Neural cell (in vitro differentiated cells): Measurements from ENCODE around the gene RGS6. TPM values are rescaled to one million over a fixed set of nuclear protein-coding genes. Genes with fewer than 3 reads are reported as not detected.

ENCODE experiments used
- H2AFZ ChIP-seq: fragments of 200-600, 300-800 bp; sonication (generic), shearing (Covaris generic); 2 replicates; pipeline ENCODE4 v1.6.0; 2014; ENCODE audit warnings: low read depth, mild to moderate bottlenecking, antibody characterized with exemption, low read length, moderate library complexity
- H3F3A ChIP-seq: fragments of 200-600 bp; shearing (Covaris generic); 2 replicates; pipeline ENCODE4 v1.6.1; 2016; ENCODE audit warnings: mild to moderate bottlenecking, moderate library complexity, mixed read lengths, antibody characterized with exemption, low read length; ENCODE audit not compliant: insufficient read depth, poor library complexity, severe bottlenecking
- H3K27ac ChIP-seq: fragments of 200-600, 300-800 bp; sonication (generic), shearing (Covaris generic); 2 replicates; pipeline ENCODE4 v1.5.1; 2014; ENCODE audit warnings: mild to moderate bottlenecking, low read length, moderate library complexity
- H3K27me3 ChIP-seq: fragments of 300-800, 200-600 bp; sonication (generic), shearing (Covaris generic); 2 replicates; pipeline ENCODE4 v1.6.0; 2014; ENCODE audit warnings: mild to moderate bottlenecking, low read depth, low read length, moderate library complexity; ENCODE audit not compliant: insufficient read depth
- H3K36me3 ChIP-seq: fragments of 300-800, 200-600 bp; sonication (generic), shearing (Covaris generic); 2 replicates; pipeline ENCODE4 v1.5.1; 2014; ENCODE audit warnings: mild to moderate bottlenecking, antibody characterized with exemption, low read length, moderate library complexity; ENCODE audit not compliant: insufficient read depth
- H3K4me2 ChIP-seq: fragments of 300-800, 200-600 bp; sonication (generic), shearing (Covaris generic); 2 replicates; pipeline ENCODE4 v1.6.0; 2014; ENCODE audit warnings: mild to moderate bottlenecking, low read length
- H3K4me3 ChIP-seq: fragments of 300-800, 200-600 bp; sonication (generic), shearing (Covaris generic); 2 replicates; pipeline ENCODE4 v1.5.1; 2014; ENCODE audit warnings: mild to moderate bottlenecking, low read length, moderate library complexity
- H3K79me2 ChIP-seq: fragments of 200-600 bp; shearing (Covaris generic); replicated peaks from 2 replicates; pipeline ENCODE4 v1.6.0; 2014; ENCODE audit warnings: mild to moderate bottlenecking, low read length, moderate library complexity; ENCODE audit not compliant: insufficient read depth
- H3K9ac ChIP-seq: fragments of 300-800, 200-600 bp; sonication (generic), shearing (Covaris generic); 2 replicates; pipeline ENCODE4 v1.6.1; 2016; ENCODE audit warnings: mild to moderate bottlenecking, low read length, mixed read lengths
- H3K9me2 ChIP-seq: fragments of 200-600 bp; shearing (Covaris generic); 2 replicates; pipeline ENCODE4 v1.6.1; 2016; ENCODE audit warnings: mild to moderate bottlenecking, low read length, mixed read lengths; ENCODE audit not compliant: insufficient read depth
- H3K9me3 ChIP-seq: fragments of 200-600, 300-800 bp; sonication (generic), shearing (Covaris generic); 2 replicates; pipeline ENCODE4 v1.6.1; 2016; ENCODE audit warnings: mild to moderate bottlenecking, mixed run types, low read length, moderate library complexity, mixed read lengths
- H4K20me1 ChIP-seq: fragments of 200-600 bp; shearing (Covaris generic); 2 replicates; pipeline ENCODE4 v1.6.1; 2016; ENCODE audit warnings: mild to moderate bottlenecking, mixed run types; ENCODE audit not compliant: insufficient read depth
- EP300 ChIP-seq: fragments of 450-650 bp; conservative IDR thresholded peaks from 2 replicates; pipeline ENCODE4 v1.6.1; 2014; ENCODE audit warnings: antibody characterized with exemption, mild to moderate bottlenecking, moderate library complexity; ENCODE audit not compliant: poor library complexity, severe bottlenecking
- EZH2 ChIP-seq: fragments of 200-600, 300-800 bp; shearing (Covaris generic), sonication (generic); IDR thresholded peaks from 2 replicates; pipeline ENCODE4 v1.6.1; 2014; ENCODE audit warnings: antibody characterized with exemption, low read length, borderline replicate concordance, mild to moderate bottlenecking; ENCODE audit not compliant: insufficient read depth, poor library complexity, severe bottlenecking
- MXI1 ChIP-seq: fragments of 450-650 bp; conservative IDR thresholded peaks from 2 replicates; pipeline ENCODE4 v1.6.1; 2014; ENCODE audit warnings: antibody characterized with exemption, mild to moderate bottlenecking; ENCODE audit not compliant: poor library complexity, severe bottlenecking
- POLR2AphosphoS5 ChIP-seq: IDR thresholded peaks from 2 replicates; pipeline ENCODE4 v1.6.1; 2012
- RAD21 ChIP-seq: fragments of 450-650 bp; conservative IDR thresholded peaks from 2 replicates; pipeline ENCODE4 v1.6.1; 2014; ENCODE audit warnings: antibody characterized with exemption, mild to moderate bottlenecking, moderate library complexity
- REST ChIP-seq: IDR thresholded peaks from 2 replicates; pipeline ENCODE4 v1.6.1; 2012; ENCODE audit warnings: borderline replicate concordance
- SMC3 ChIP-seq: fragments of 450-650 bp; conservative IDR thresholded peaks from 2 replicates; pipeline ENCODE4 v1.6.1; 2014; ENCODE audit warnings: antibody characterized with exemption, mild to moderate bottlenecking, moderate library complexity; ENCODE audit not compliant: poor library complexity
- TAF1 ChIP-seq: IDR thresholded peaks from 2 replicates; pipeline ENCODE4 v1.6.1; 2012; ENCODE audit warnings: low read depth
- polyA plus RNA-seq: library from polyadenylated mRNA; depleted of rRNA; stranded (reverse); fragments of >200 nt; gene quantifications from 2 replicates; pipeline ENCODE4 v1.2.3, GENCODE V29; 2014
- TF ChIP-seq, protein P1 (sequence below): fragments of 450-650 bp; IDR thresholded peaks from 2 replicates; pipeline ENCODE4 v1.5.1; 2014; ENCODE audit warnings: antibody characterized with exemption, mild to moderate bottlenecking, moderate library complexity; ENCODE audit not compliant: poor library complexity, severe bottlenecking

RGS6 gene
- polyA plus RNA-seq, 1 donor from 2014 or later, result 7.3 TPM

DNA sequence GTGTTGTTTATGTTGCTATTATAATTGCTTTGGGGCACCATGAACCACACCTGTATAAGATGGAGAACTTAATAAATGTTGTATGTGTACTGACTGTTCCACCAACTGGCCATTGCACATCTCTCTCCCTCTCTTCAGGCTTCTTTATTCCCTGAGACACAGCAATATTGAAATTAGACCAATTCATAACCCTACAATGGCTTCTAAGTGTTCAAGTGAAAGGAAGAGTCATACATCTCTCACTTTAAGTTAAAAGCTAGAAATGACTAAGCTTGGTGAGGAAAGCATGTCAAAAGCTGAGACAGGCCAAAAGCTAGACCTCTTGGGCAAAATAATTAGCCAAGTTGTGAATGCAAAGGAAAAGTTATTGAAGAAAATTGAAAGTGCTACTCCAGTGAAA is 373.3 kb downstream of the RGS6 start:
- Histone ChIP-seq H2AFZ (no peak overlapping the region), H4K20me1 (no peaks in the 10 kb centered on the region), H3K27ac (no peak overlapping the region), H3K9me3 (no peaks in the 10 kb centered on the region), H3K4me2 (no peak overlapping the region), H3K4me3 (no peak overlapping the region), H3K36me3 (no peaks in the 10 kb centered on the region), H3K9me2 (no peaks in the 10 kb centered on the region), H3K27me3 (no peaks in the 10 kb centered on the region), H3F3A (no peaks in the 10 kb centered on the region), H3K79me2 (no peaks in the 10 kb centered on the region), H3K9ac (no peak overlapping the region)
- TF ChIP-seq RAD21, result no peak
- no peak for TF ChIP-seq MXI1
- no peak for TF ChIP-seq POLR2AphosphoS5
- no peak for TF ChIP-seq SMC3
- TF ChIP-seq TAF1, result no peak
- TF ChIP-seq, protein P1, sequence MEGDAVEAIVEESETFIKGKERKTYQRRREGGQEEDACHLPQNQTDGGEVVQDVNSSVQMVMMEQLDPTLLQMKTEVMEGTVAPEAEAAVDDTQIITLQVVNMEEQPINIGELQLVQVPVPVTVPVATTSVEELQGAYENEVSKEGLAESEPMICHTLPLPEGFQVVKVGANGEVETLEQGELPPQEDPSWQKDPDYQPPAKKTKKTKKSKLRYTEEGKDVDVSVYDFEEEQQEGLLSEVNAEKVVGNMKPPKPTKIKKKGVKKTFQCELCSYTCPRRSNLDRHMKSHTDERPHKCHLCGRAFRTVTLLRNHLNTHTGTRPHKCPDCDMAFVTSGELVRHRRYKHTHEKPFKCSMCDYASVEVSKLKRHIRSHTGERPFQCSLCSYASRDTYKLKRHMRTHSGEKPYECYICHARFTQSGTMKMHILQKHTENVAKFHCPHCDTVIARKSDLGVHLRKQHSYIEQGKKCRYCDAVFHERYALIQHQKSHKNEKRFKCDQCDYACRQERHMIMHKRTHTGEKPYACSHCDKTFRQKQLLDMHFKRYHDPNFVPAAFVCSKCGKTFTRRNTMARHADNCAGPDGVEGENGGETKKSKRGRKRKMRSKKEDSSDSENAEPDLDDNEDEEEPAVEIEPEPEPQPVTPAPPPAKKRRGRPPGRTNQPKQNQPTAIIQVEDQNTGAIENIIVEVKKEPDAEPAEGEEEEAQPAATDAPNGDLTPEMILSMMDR, result no peak
- no peak for TF ChIP-seq REST
- no peak for TF ChIP-seq EZH2
- TF ChIP-seq EP300, result no peak

DNA sequence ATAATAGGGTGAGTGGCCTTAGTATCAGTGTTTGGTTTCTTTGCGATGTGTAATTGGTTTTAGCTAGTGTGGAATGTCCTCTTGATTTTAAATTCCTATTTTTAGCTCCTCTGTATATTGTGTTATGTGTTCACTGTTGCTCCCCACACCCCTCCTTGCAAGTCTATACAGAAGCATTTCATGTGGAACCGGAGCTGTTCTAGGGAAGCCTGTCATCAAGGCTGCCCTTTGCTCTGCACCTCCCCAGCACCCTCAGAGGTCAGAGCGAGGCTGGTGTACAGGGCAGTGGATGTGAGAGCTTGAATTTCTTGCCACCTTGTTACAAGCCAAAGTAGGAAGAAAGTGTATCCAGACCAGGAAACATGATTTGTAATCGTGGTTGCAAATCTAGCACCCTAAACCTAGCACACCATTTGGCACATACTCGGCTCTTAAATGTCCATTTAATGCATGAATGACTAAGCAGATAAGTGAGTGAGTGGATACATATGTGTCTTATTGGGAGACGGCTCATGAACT is 376.8 kb downstream of the RGS6 start:
- peak; percentile 24 for TF ChIP-seq POLR2AphosphoS5
- no peak for TF ChIP-seq MXI1
- no peaks in the 10 kb centered on the region for H3K9me3 ChIP-seq
- no peaks in the 10 kb centered on the region for H4K20me1 ChIP-seq
- H3K27me3 ChIP-seq, result no peaks in the 10 kb centered on the region
- no peak overlapping the region for H3K4me3 ChIP-seq
- no peaks in the 10 kb centered on the region for H3K36me3 ChIP-seq
- H3K27ac ChIP-seq, result no peak overlapping the region
- no peaks in the 10 kb centered on the region for H3F3A ChIP-seq
- H3K9me2 ChIP-seq, result no peaks in the 10 kb centered on the region
- H3K9ac ChIP-seq, result no peak overlapping the region
- no peak overlapping the region for H3K4me2 ChIP-seq
- no peak overlapping the region for H2AFZ ChIP-seq
- H3K79me2 ChIP-seq, result no peaks in the 10 kb centered on the region

GRCh38 chr14:72311116-72311515 is 378.9 kb downstream of the RGS6 start:
- no peaks in the 10 kb centered on the region for H3K9me2 ChIP-seq
- no peaks in the 10 kb centered on the region for H3K27me3 ChIP-seq
- no peak overlapping the region for H3K27ac ChIP-seq
- no peak overlapping the region for H2AFZ ChIP-seq
- no peak for TF ChIP-seq POLR2AphosphoS5
- TF ChIP-seq, protein P1, result no peak
- no peak for TF ChIP-seq REST
- TF ChIP-seq EZH2, result no peak
- no peak for TF ChIP-seq MXI1
- TF ChIP-seq RAD21, result no peak
- TF ChIP-seq TAF1, result no peak
- no peak for TF ChIP-seq EP300
- no peak for TF ChIP-seq SMC3
- no peak overlapping the region for H3K4me2 ChIP-seq
- no peaks in the 10 kb centered on the region for H3F3A ChIP-seq
- H3K79me2 ChIP-seq, result no peaks in the 10 kb centered on the region
- no peak overlapping the region for H3K4me3 ChIP-seq
- H3K36me3 ChIP-seq, result no peaks in the 10 kb centered on the region
- no peaks in the 10 kb centered on the region for H3K9me3 ChIP-seq
- no peaks in the 10 kb centered on the region for H4K20me1 ChIP-seq
- no peak overlapping the region for H3K9ac ChIP-seq
